Smooth muscle cell (in vitro differentiated cells): Measurements from ENCODE around the gene PNPLA7. TPM values are rescaled to one million over a fixed set of nuclear protein-coding genes. Genes with fewer than 3 reads are reported as not detected.

Source experiments
- DNase-seq: peaks from one replicate; lab custom pipeline; 2025; ENCODE audit not compliant: unreplicated experiment; lab: John Stamatoyannopoulos, UW
- H2AFZ ChIP-seq: fragments of 200-600 bp; sonication (generic); 2 replicates; pipeline ENCODE4 v1.6.0; 2016; ENCODE audit warnings: antibody characterized with exemption, low read depth, mild to moderate bottlenecking
- H3F3A ChIP-seq: fragments of 200-600 bp; sonication (generic); 2 replicates; pipeline ENCODE4 v1.6.0; 2017; ENCODE audit warnings: antibody characterized with exemption, low read depth
- H3K27ac ChIP-seq: fragments of 200-600 bp; sonication (generic); 2 replicates; pipeline ENCODE4 v1.5.1; 2016; ENCODE audit warnings: low read depth, mild to moderate bottlenecking
- H3K27me3 ChIP-seq: fragments of 200-600 bp; sonication (generic); 2 replicates; pipeline ENCODE4 v1.6.1; 2016; ENCODE audit warnings: low read depth, mild to moderate bottlenecking
- H3K36me3 ChIP-seq: fragments of 200-600 bp; sonication (generic); 2 replicates; pipeline ENCODE4 v1.5.1; 2016; ENCODE audit warnings: low read depth
- H3K4me1 ChIP-seq: fragments of 200-600 bp; sonication (generic); 2 replicates; pipeline ENCODE4 v1.5.1; 2016; ENCODE audit warnings: low read depth
- H3K4me2 ChIP-seq: fragments of 200-600 bp; sonication (generic); 2 replicates; pipeline ENCODE4 v1.6.0; 2016; ENCODE audit warnings: mild to moderate bottlenecking
- H3K4me3 ChIP-seq: fragments of 200-600 bp; sonication (generic); 2 replicates; pipeline ENCODE4 v1.5.1; 2016; ENCODE audit warnings: mild to moderate bottlenecking
- H3K79me2 ChIP-seq: fragments of 200-600 bp; sonication (generic); 2 replicates; pipeline ENCODE4 v1.6.0; 2016; ENCODE audit warnings: low read depth, mild to moderate bottlenecking
- H3K9ac ChIP-seq: fragments of 200-600 bp; sonication (generic); 2 replicates; pipeline ENCODE4 v1.6.0; 2016; ENCODE audit warnings: low read depth
- H3K9me3 ChIP-seq: fragments of 200-600 bp; sonication (generic); replicated peaks from 2 replicates; pipeline ENCODE4 v1.5.1; 2016; ENCODE audit warnings: low read depth
- H4K20me1 ChIP-seq: fragments of 200-600 bp; sonication (generic); 2 replicates; pipeline ENCODE4 v1.6.0; 2016; ENCODE audit warnings: low read depth
- CTCF ChIP-seq: fragments of 200-600 bp; sonication (generic); IDR thresholded peaks from 2 replicates; pipeline ENCODE4 v1.5.1; 2017; ENCODE audit warnings: borderline replicate concordance, mild to moderate bottlenecking, antibody characterized with exemption; ENCODE audit not compliant: insufficient read depth, poor library complexity, severe bottlenecking
- WGBS: methylation state at CpG from one replicate; pipeline ENCODE4 v1.1.7; 2016; ENCODE audit warnings: low lambda C conversion rate; 5-methylcytosine and 5-hydroxymethylcytosine counted together
- polyA plus RNA-seq: library from polyadenylated mRNA; unstranded; fragments of >200 nt; fragmentation: Nextera tagmentation; extraction: Ambion mirVana; gene quantifications from 2 replicates; pipeline ENCODE4 v1.2.1, GENCODE V29; 2016
- total RNA-seq: library from RNA; depleted of rRNA; stranded (reverse); fragments of >200 nt; gene quantifications from 2 replicates; pipeline ENCODE4 v1.2.3, GENCODE V29; 2014

The PNPLA7 gene
- total and polyA plus RNA-seq, 2 experiments from 2014 or later, result 0.46 to 0.67 TPM

GRCh38 chr9:137509198-137509597 lies 41.0 kb downstream of the PNPLA7 start:
- Histone ChIP-seq H3K79me2 (no peaks in the 10 kb centered on the region), H3K36me3 (no peaks in the 10 kb centered on the region), H3K9me3 (no peaks in the 10 kb centered on the region), H3K4me2 (no peak overlapping the region), H3K9ac (no peak overlapping the region), H3K27ac (no peak overlapping the region), H3K4me3 (no peak overlapping the region), H3K4me1 (no peaks in the 10 kb centered on the region), H3K27me3 (no peaks in the 10 kb centered on the region), H2AFZ (no peak overlapping the region), H3F3A (no peaks in the 10 kb centered on the region), H4K20me1 (no peaks in the 10 kb centered on the region)
- no peak for DNase-seq
- 98% methylated on average over 14 of the region's 14 CpGs for WGBS
- TF ChIP-seq CTCF, result no peak

GRCh38 chr9:137506702-137507171 lies 43.5 kb downstream of the PNPLA7 start:
- no peaks in the 10 kb centered on the region for H3K27me3 ChIP-seq
- H3K4me3 ChIP-seq, result no peak overlapping the region
- no peak overlapping the region for H3K27ac ChIP-seq
- H3K9me3 ChIP-seq, result no peaks in the 10 kb centered on the region
- no peaks in the 10 kb centered on the region for H3K79me2 ChIP-seq
- no peak for TF ChIP-seq CTCF
- H3K36me3 ChIP-seq, result no peaks in the 10 kb centered on the region
- no peak overlapping the region for H3K4me2 ChIP-seq
- H3F3A ChIP-seq, result no peaks in the 10 kb centered on the region
- H3K9ac ChIP-seq, result no peak overlapping the region
- H2AFZ ChIP-seq, result no peak overlapping the region
- no peaks in the 10 kb centered on the region for H4K20me1 ChIP-seq
- WGBS, result 92% methylated on average over 26 of the region's 26 CpGs
- no peaks in the 10 kb centered on the region for H3K4me1 ChIP-seq
- no peak for DNase-seq

GRCh38 chr9:137506274-137506673 lies 43.9 kb downstream of the PNPLA7 start:
- H3K9me3 ChIP-seq, result no peaks in the 10 kb centered on the region
- H3K4me3 ChIP-seq, result no peak overlapping the region
- TF ChIP-seq CTCF, result no peak
- H3K79me2 ChIP-seq, result no peaks in the 10 kb centered on the region
- H3K27ac ChIP-seq, result no peak overlapping the region
- no peak overlapping the region for H3K9ac ChIP-seq
- no peaks in the 10 kb centered on the region for H3F3A ChIP-seq
- H3K4me2 ChIP-seq, result no peak overlapping the region
- no peaks in the 10 kb centered on the region for H3K4me1 ChIP-seq
- no peaks in the 10 kb centered on the region for H4K20me1 ChIP-seq
- H2AFZ ChIP-seq, result no peak overlapping the region
- no peaks in the 10 kb centered on the region for H3K36me3 ChIP-seq
- no peaks in the 10 kb centered on the region for H3K27me3 ChIP-seq
- DNase-seq, result no peak
- 96% methylated on average over 15 of the region's 15 CpGs for WGBS

- Histone ChIP-seq H3K4me2 (no peak overlapping the region), H3K4me1 (no peaks in the 10 kb centered on the region), H3K9me3 (no peaks in the 10 kb centered on the region), H4K20me1 (no peaks in the 10 kb centered on the region), H3K9ac (no peak overlapping the region), H2AFZ (no peak overlapping the region), H3K36me3 (no peaks in the 10 kb centered on the region), H3K79me2 (no peaks in the 10 kb centered on the region), H3K27me3 (no peaks in the 10 kb centered on the region), H3F3A (no peaks in the 10 kb centered on the region), H3K27ac (no peak overlapping the region), H3K4me3 (no peak overlapping the region)
- no peak for DNase-seq
- WGBS, result 94% methylated on average over 28 of the region's 28 CpGs
- no peak for TF ChIP-seq CTCF
Measured at GRCh38 chr9:137505421-137506140, 44.6 kb downstream of the PNPLA7 start.
